RWPE1 (cell line): ENCODE measurements around the gene POLR1D.

Experiments used
- CTCF ChIA-PET: fragments of 350-600 bp; sonication (Branson Sonifier 250); formaldehyde crosslinking; extraction: SDS; loops from one replicate; lab custom pipeline; 2021; lab: Yijun Ruan, JAX
- POLR2A ChIA-PET: fragments of 400-600 bp; formaldehyde crosslinking; extraction: SDS; loops from one replicate; lab custom pipeline; 2020; ENCODE audit warnings: antibody characterized with exemption; ENCODE audit not compliant: low non-redundant PET; lab: Yijun Ruan, JAX
- DNase-seq: peaks from one replicate; pipeline ENCODE4 v3.0.0; 2012; ENCODE audit warnings: low spot score
- H3K27ac ChIP-seq: fragments of 450-650 bp; 2 replicates; pipeline ENCODE4 v1.5.1; 2017
- CTCF ChIP-seq: fragments of 450-650 bp; conservative IDR thresholded peaks from 2 replicates; pipeline ENCODE4 v1.5.1; 2017; ENCODE audit warnings: low read depth, mild to moderate bottlenecking

Gene POLR1D

GRCh38 chr13:27654059-27654458, 32.4 kb downstream of the POLR1D start:
- TF ChIP-seq CTCF = no peak
- ChIA-PET POLR2A (no interaction called here), CTCF (no interaction called here)
- no peak for DNase-seq
- no peak overlapping the region for H3K27ac ChIP-seq

- no peak overlapping the region for H3K27ac ChIP-seq
- no peak for TF ChIP-seq CTCF
- DNase-seq = no peak
- CTCF ChIA-PET = interaction anchor here (0.7 kb wide), 1 partner anchor 98 kb away, joined by 3 read pairs; no protein-coding TSS in a partner anchor
- POLR2A ChIA-PET = no interaction called here
Measured at GRCh38 chr13:27654816-27655215, 33.1 kb downstream of the POLR1D start.

- ChIA-PET POLR2A (no interaction called here), CTCF (no interaction called here)
- TF ChIP-seq CTCF = no peak
- no peak overlapping the region for H3K27ac ChIP-seq
- DNase-seq = no peak
Measured at GRCh38 chr13:27657724-27658123, 36.0 kb downstream of the POLR1D start.

GRCh38 chr13:27658546-27658945, 36.9 kb downstream of the POLR1D start:
- CTCF ChIA-PET = interaction anchor here (0.7 kb wide), 1 partner anchor 645 kb away, joined by 6 read pairs; no protein-coding TSS in a partner anchor
- DNase-seq = no peak
- no peak overlapping the region; the same call in 1 of the 2 replicates for H3K27ac ChIP-seq
- TF ChIP-seq CTCF = no peak
- POLR2A ChIA-PET = no interaction called here

- CTCF ChIA-PET = no interaction called here
- no peak overlapping the region for H3K27ac ChIP-seq
- DNase-seq = no peak
- TF ChIP-seq CTCF = no peak
- POLR2A ChIA-PET = no interaction called here
Measured at GRCh38 chr13:27659145-27659865, 37.6 kb downstream of the POLR1D start.

- no peak for DNase-seq
- ChIA-PET CTCF (no interaction called here), POLR2A (no interaction called here)
- no peak for TF ChIP-seq CTCF
- H3K27ac ChIP-seq = no peak overlapping the region
Measured at GRCh38 chr13:27660511-27660910, 38.8 kb downstream of the POLR1D start.
